Measurements from ENCODE around the gene IL23A.

IL23A gene

GRCh38 chr12:56338308-56339157, at the start of gene IL23A:
TSS of gene IL23A (plus strand) at chr12:56338884. CDS start at chr12:56339045, 161 bp downstream.
- Mint-ChIP-seq H3K27ac (peak within 1 kb of the TSS; percentile 97), H3K4me3 (peak within 1 kb of the TSS; percentile 90), H3K4me1 (peaks cover 53% of the 10 kb centered on the region), H3K36me3 (ENCODE audit: low read depth) (peaks cover 27% of the 10 kb centered on the region), H3K27me3 (peaks cover 2% of the 10 kb centered on the region), H3K9me3 (no peaks in the 10 kb centered on the region)
- peak; percentile 88 for ATAC-seq
- DNase-seq: peak; percentile 86

- no peak overlapping the region for H3K27ac Mint-ChIP-seq
- peaks cover 33% of the 10 kb centered on the region for H3K36me3 Mint-ChIP-seq (ENCODE audit: low read depth)
- no peaks in the 10 kb centered on the region for H3K9me3 Mint-ChIP-seq
- peaks cover 62% of the 10 kb centered on the region for H3K4me1 Mint-ChIP-seq
- no peak overlapping the region for H3K4me3 Mint-ChIP-seq
- DNase-seq (no peak), ATAC-seq (no peak)
- no peaks in the 10 kb centered on the region for H3K27me3 Mint-ChIP-seq
Measured at GRCh38 chr12:56293795-56294194, 44.9 kb upstream of the IL23A start.

DNA sequence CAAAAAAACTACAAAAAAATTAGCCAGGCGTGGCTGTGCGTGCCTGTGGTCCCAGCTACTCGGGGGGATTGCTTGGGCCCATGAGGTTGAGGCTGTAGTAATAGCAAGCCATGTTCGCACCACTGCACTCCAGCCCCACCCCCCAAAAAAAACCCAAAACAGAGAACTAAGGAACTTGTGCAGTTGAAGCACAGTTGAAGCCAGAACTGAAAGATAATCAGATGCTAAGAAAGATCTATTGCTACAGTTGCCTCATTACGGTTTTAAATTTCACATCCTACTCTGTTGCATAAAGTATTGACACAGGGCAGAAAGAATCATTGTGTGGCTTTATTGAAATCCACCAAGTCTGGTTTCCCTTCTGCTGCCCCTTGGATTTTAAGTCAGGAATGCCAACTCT, 42.4 kb upstream of the IL23A start:
- peaks cover 27% of the 10 kb centered on the region for H3K36me3 Mint-ChIP-seq (ENCODE audit: low read depth)
- no peak overlapping the region for H3K27ac Mint-ChIP-seq
- H3K4me3 Mint-ChIP-seq: no peak overlapping the region
- H3K27me3 Mint-ChIP-seq: no peaks in the 10 kb centered on the region
- no peak for DNase-seq
- no peaks in the 10 kb centered on the region for H3K9me3 Mint-ChIP-seq
- peaks cover 66% of the 10 kb centered on the region for H3K4me1 Mint-ChIP-seq
- no peak for ATAC-seq

DNA sequence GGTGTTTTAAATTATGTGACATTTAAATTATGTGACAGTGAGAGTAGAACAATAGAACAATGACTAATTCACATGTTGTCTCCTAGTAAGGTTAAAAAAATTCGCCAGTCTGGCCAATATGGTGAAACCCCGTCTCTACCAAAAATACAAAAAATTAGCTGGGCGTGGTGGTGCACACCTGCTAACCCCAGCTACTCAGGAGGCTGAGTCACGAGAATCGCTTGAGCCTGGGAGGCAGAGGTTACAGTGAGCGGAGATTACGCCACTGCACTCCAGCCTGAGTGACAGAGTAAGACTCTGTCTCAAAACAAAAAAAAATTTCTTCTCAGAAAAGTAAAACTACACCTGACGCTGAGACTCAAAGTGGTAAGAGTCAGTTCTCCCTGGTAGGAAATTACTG, 41.3 kb upstream of the IL23A start:
- Mint-ChIP-seq H3K27me3 (no peaks in the 10 kb centered on the region), H3K36me3 (ENCODE audit: low read depth) (peaks cover 27% of the 10 kb centered on the region), H3K4me1 (peaks cover 61% of the 10 kb centered on the region), H3K27ac (peak overlapping the region; percentile 60), H3K4me3 (peak overlapping the region; percentile 42), H3K9me3 (no peaks in the 10 kb centered on the region)
- ATAC-seq (no peak), DNase-seq (no peak)

GRCh38 chr12:56298828-56299227, 39.9 kb upstream of the IL23A start:
- no peaks in the 10 kb centered on the region for H3K27me3 Mint-ChIP-seq
- peak overlapping the region; percentile 96 for H3K27ac Mint-ChIP-seq
- peaks cover 25% of the 10 kb centered on the region for H3K36me3 Mint-ChIP-seq (ENCODE audit: low read depth)
- H3K4me1 Mint-ChIP-seq: peaks cover 53% of the 10 kb centered on the region
- peak overlapping the region; percentile 96 for H3K4me3 Mint-ChIP-seq
- H3K9me3 Mint-ChIP-seq: no peaks in the 10 kb centered on the region
- ATAC-seq (no peak), DNase-seq (no peak)

GRCh38 chr12:56299308-56299852, 39.3 kb upstream of the IL23A start:
- H3K27me3 Mint-ChIP-seq: no peaks in the 10 kb centered on the region
- peak overlapping the region; percentile 96 for H3K27ac Mint-ChIP-seq
- DNase-seq (no peak), ATAC-seq (peak; percentile 7)
- peak overlapping the region; percentile 96 for H3K4me3 Mint-ChIP-seq
- H3K36me3 Mint-ChIP-seq (ENCODE audit: low read depth): peaks cover 27% of the 10 kb centered on the region
- peaks cover 51% of the 10 kb centered on the region for H3K4me1 Mint-ChIP-seq
- no peaks in the 10 kb centered on the region for H3K9me3 Mint-ChIP-seq

- peak; percentile 98 for DNase-seq
- H3K4me1 Mint-ChIP-seq: peaks cover 49% of the 10 kb centered on the region
- peak; percentile 97 for ATAC-seq
- peak within 1 kb of the TSS; percentile 96 for H3K27ac Mint-ChIP-seq
- H3K36me3 Mint-ChIP-seq (ENCODE audit: low read depth): peaks cover 30% of the 10 kb centered on the region
- H3K27me3 Mint-ChIP-seq: no peaks in the 10 kb centered on the region
- peak within 1 kb of the TSS; percentile 96 for H3K4me3 Mint-ChIP-seq
- no peaks in the 10 kb centered on the region for H3K9me3 Mint-ChIP-seq
Measured at GRCh38 chr12:56299853-56300643, 38.6 kb upstream of the IL23A start, which contains the start of gene CS. TSS of gene CS (minus strand) at chr12:56300330. CDS start at chr12:56300201, 129 bp downstream.

GRCh38 chr12:56300644-56301464, 37.8 kb upstream of the IL23A start:
- Mint-ChIP-seq H3K36me3 (ENCODE audit: low read depth) (peaks cover 32% of the 10 kb centered on the region), H3K27ac (peak overlapping the region; percentile 96), H3K27me3 (no peaks in the 10 kb centered on the region), H3K4me1 (peaks cover 47% of the 10 kb centered on the region), H3K9me3 (no peaks in the 10 kb centered on the region), H3K4me3 (peak overlapping the region; percentile 96)
- no peak for DNase-seq
- ATAC-seq: no peak

DNA sequence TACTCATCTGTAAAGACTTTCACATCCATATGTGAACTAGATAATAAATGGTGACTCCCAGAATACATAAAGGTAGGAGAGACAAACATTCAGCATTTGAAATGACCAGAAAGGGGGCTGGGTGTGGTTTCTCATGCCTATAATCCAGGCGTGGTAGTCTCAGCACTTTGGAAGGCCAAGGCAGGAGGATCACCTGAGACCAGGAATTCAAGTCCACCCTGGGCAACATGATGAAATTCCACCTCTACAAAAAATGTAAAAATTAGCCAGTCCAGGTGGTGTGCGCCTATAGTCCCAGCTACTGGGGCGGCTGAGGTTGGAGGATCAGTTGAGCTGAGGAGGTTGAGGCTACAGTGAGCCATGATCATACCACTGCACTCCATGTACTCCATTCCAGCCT, 34.4 kb upstream of the IL23A start:
- no peak overlapping the region for H3K27ac Mint-ChIP-seq
- no peak for ATAC-seq
- H3K36me3 Mint-ChIP-seq (ENCODE audit: low read depth): peaks cover 21% of the 10 kb centered on the region
- DNase-seq: no peak
- no peaks in the 10 kb centered on the region for H3K27me3 Mint-ChIP-seq
- no peak overlapping the region for H3K4me3 Mint-ChIP-seq
- no peaks in the 10 kb centered on the region for H3K9me3 Mint-ChIP-seq
- H3K4me1 Mint-ChIP-seq: peaks cover 15% of the 10 kb centered on the region

DNA sequence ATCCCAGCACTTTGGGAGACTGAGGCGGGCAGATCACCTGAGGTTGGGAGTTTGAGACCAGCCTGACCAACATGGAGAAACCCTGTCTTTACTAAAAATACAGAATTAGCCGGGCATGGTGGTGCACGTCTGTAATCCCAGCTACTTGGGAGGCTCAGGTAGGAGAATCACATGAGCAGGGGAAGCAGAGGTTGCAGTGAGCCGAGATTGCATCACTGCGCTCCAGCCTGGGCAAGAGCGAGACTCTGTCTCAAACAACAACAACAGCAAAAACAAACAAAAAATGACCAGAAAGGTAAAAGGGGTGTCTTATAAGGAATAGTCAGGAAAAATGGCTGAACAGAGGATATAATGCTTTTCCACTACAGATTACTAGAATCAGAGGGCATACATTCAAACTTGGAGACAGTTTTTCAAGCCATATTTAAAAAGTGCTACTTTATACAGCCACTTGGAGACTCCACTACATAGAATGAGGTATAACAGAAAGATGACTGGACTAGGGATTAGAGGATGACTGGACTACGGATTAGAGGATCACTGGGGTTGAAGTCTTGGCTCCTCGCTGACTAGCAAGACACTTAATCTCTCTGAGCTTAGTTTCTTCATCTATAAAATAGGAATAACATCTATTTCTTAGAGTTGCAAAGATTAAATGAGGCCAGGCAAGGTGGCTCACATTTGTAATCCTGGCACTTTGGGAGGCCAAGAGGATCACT, 33.7 kb upstream of the IL23A start:
- DNase-seq (no peak), ATAC-seq (no peak)
- Mint-ChIP-seq H3K36me3 (ENCODE audit: low read depth) (peaks cover 21% of the 10 kb centered on the region), H3K27ac (no peak overlapping the region), H3K4me3 (no peak overlapping the region), H3K27me3 (no peaks in the 10 kb centered on the region), H3K9me3 (no peaks in the 10 kb centered on the region), H3K4me1 (peaks cover 17% of the 10 kb centered on the region)

DNA sequence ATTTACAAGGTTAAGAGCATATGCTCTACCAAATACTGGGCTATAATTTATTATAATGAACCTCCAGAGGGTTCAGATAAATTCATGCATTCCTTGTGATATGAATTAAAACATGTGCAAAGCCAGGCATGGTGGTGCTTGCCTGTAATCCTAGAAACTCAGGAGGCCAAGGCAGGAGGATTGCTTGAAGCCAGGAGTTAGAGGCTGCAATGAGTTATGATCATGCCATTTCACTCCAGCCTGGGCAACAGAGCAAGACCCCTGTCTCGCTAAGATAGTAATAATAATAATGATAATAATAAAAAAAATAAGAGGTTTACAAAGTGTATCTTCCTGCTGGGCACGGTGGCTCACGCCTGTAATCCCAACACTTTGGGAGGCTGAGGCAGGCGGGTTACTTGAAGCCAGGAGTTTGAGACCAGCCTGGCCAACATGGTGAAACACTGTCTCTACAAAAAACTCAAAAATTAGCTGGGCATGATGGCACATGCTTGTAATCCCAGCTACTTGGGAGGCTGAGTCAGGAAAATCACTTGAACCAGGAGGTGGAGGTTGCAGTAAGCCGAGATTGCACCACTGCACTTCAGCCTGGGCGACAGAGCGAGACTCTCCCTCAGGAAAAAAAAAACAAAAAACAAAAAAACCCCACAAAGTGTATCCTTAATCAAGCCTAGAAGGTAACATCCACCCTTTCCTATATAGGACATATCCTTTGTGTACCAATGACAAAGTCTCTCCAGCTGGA, 31.3 kb upstream of the IL23A start:
- H3K27ac Mint-ChIP-seq: no peak overlapping the region
- H3K36me3 Mint-ChIP-seq (ENCODE audit: low read depth): peaks cover 27% of the 10 kb centered on the region
- H3K4me3 Mint-ChIP-seq: no peak overlapping the region
- ATAC-seq: no peak
- H3K9me3 Mint-ChIP-seq: no peaks in the 10 kb centered on the region
- H3K27me3 Mint-ChIP-seq: no peaks in the 10 kb centered on the region
- DNase-seq: no peak
- peaks cover 2% of the 10 kb centered on the region for H3K4me1 Mint-ChIP-seq

DNA sequence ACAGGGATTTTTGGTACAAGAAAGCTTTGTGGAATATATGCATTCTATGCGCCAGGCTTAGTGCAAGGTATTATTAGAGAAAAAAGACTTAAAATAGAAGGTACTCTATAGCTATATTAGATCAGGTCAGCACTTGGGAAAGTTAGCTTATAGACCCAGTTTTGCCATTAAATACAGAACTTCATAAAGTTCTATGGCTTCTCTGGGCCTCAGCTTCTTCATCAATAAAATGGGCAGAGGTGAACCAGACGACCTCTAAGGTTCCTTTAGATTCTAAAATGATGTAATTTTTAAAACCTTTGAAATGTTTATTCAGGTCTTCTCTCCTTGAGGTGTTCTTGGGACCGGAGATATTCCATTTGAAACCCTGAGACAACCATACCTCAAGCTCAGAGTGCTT, 30.0 kb upstream of the IL23A start:
- H3K9me3 Mint-ChIP-seq: no peaks in the 10 kb centered on the region
- no peak overlapping the region for H3K4me3 Mint-ChIP-seq
- ATAC-seq (no peak), DNase-seq (no peak)
- peaks cover 28% of the 10 kb centered on the region for H3K36me3 Mint-ChIP-seq (ENCODE audit: low read depth)
- H3K27ac Mint-ChIP-seq: no peak overlapping the region
- H3K4me1 Mint-ChIP-seq: peaks cover 2% of the 10 kb centered on the region
- H3K27me3 Mint-ChIP-seq: no peaks in the 10 kb centered on the region

DNA sequence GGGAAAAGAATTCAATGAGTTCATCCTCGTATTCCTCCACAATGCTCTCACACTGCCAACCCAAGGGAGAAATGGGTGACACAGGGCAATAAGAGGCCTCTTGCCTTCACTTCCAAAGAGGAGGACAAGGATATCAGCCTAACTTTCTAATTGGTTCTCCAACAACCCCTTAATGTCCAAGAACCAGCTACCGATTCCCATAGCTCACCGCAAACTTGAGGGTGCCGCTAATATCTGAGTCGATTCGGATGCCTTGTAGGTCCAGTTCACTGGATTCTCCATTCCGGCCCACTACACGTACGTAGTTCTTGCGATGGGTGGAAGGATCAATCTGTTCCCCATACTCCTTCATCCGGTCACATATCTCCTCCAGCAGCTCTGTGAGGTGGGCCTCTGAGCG, 27.7 kb upstream of the IL23A start:
- H3K27ac Mint-ChIP-seq: no peak overlapping the region
- DNase-seq (no peak), ATAC-seq (no peak)
- H3K27me3 Mint-ChIP-seq: no peaks in the 10 kb centered on the region
- peaks cover 29% of the 10 kb centered on the region for H3K36me3 Mint-ChIP-seq (ENCODE audit: low read depth)
- H3K4me3 Mint-ChIP-seq: no peak overlapping the region
- no peaks in the 10 kb centered on the region for H3K9me3 Mint-ChIP-seq
- peaks cover 10% of the 10 kb centered on the region for H3K4me1 Mint-ChIP-seq

Measured in activated naive CD8-positive, alpha-beta T cell treated with anti-CD3 and anti-CD28 coated beads, Interleukin-2, amount 50 U/mL, for 24 hours (primary cell).